Measurements from ENCODE around the gene TNS3. TPM values are rescaled to one million over a fixed set of nuclear protein-coding genes. Genes with fewer than 3 reads are reported as not detected.
A peak's percentile ranks its signal among the peaks of the same experiment; 100 is the strongest.
"Not testable (repeated sequence)": the region's sequence is repeated elsewhere in the genome, so short reads cannot be mapped to it uniquely, and the experiment has no call there.

The TNS3 gene
- polyA plus RNA-seq, 1 donor from 2014 or later, result 12.5 TPM

DNA sequence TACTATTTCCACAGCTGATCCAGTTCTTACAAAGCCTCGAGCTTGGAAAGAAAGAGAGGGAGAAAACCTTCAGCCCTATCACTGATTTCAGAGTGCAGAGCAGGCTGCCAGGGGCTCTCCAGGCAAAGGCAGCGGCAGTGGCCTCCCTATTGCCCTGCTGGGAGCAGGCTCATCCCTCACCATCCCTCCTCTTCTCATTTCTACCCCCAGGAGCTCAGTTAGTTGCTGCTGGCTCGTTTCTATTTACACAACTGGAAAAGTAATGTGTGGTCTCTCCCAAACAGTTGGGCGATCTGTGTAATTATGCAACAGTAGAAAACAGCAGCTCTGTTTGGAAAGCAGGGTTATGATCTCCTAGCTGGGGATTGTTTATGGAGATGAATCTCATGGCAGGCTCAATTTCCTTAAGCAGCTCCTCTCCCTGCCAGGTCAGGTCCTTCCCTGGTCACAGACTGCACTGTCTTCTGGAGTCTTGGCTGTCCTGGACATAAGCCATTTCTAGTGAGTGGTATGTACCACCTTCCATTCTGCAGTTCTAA is 28.7 kb upstream of the TNS3 start:
- no peak overlapping the region for H3K27ac Mint-ChIP-seq
- no peak overlapping the region for H3K4me3 Mint-ChIP-seq
- H3K9me3 Mint-ChIP-seq, result no peaks in the 10 kb centered on the region
- no peaks in the 10 kb centered on the region for H3K27me3 Mint-ChIP-seq
- no peaks in the 10 kb centered on the region for H3K36me3 Mint-ChIP-seq
- H3K4me1 Mint-ChIP-seq, result peaks cover 0 to 3% (median 2%) of the 10 kb centered on the region in 3 donors

DNA sequence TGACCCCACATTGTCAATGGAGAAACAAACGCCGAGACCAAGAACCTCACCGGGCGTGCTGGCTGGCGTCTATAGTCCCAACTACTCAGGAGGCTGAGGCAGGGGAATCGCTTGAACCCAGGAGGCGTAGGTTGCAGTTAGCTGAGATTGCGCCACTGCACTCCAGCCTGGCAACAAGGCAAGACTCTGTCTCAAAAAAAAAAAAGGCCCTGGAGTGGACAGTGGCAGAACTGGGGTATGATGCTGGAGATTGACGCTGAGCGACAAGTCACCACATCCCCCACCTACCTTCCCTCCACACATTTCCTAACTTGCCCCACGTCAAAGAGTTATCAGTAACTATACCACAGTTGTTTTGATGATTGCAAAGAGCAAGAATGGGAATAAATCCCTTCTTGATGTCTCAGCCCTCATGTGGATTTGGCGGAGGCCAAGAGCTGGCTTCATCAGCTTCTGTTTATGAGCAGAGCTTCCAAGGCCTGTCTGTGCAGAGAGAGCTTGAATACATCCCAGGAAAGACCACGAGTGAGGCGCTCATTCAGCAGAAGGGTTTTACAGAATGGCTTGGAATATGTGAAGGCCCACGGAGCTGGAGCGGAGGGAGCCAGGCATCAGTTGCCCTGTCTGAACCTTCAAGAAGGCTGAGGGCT is 28.0 kb upstream of the TNS3 start:
- Mint-ChIP-seq H3K27me3 (no peaks in the 10 kb centered on the region), H3K27ac (peak overlapping the region in 1 of 3 donors; percentile 43), H3K4me1 (peaks cover 1 to 3% (median 2%) of the 10 kb centered on the region in 3 donors), H3K4me3 (no peak overlapping the region), H3K36me3 (no peaks in the 10 kb centered on the region), H3K9me3 (no peaks in the 10 kb centered on the region)

DNA sequence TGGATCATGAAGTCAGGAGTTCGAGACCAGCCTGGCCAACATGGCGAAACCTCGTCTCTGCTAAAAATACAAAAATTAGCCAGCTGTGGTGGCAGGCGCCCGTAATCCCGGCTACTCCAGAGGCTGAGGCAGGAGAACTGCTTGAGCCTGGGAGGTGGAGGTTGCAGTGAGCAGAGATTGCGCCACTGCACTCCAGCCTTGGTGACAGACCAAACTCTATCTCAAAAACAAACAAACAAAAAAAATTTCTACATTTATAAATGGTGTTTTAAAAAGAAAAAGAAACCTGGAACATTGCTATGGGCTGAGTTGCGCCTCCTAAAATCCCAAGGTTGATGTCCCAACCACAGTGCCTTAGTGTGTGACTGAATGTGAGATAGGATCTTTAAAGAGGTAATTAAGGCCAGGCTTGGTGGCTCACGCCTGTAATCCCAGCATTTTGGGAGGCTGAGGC is 24.7 kb upstream of the TNS3 start:
- not testable (repeated sequence) for H3K27me3 Mint-ChIP-seq, H3K4me3 Mint-ChIP-seq, H3K36me3 Mint-ChIP-seq, H3K27ac Mint-ChIP-seq, H3K9me3 Mint-ChIP-seq
- peaks cover 8 to 14% (median 9%) of the 10 kb centered on the region in 3 donors for H3K4me1 Mint-ChIP-seq

DNA sequence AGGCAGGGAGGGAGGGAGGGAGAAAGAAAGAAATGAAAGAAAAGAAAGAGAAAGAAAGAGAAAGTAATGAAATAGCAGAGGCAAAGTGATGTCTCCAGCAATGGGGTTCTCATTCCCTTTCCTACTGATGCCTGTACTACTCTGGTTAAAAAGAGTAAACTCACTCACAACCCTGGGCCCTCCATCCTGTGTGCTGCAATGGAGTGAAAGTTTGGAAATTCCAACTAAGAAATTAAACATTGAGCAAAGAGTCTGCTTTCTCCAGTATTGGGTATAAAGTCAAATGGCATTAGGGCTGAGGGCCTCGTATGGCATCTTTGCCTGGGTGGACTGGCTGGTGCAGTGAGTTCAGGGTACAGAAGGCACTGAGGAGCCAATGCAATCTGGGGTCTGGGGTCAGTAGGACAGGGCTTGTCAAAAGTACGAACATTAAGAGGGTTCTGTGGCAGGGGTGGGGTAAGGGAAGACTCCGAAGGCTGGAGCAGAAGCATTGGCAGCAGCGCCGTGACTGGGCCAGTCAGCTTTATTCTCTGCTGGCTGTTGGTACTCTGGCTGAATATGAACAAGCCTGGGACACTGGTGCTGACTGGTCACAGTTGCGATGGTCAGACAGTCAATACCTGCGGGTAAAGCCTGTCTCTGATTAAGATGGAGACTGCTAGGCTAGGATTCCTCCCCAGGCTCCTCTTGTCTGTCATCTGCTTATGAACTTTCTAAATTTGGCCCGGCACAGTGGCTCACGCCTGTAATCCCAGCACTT is 24.1 kb upstream of the TNS3 start:
- Mint-ChIP-seq H3K27ac (no peak overlapping the region), H3K4me3 (peak overlapping the region in 1 of 4 donors; percentile 27), H3K4me1 (peaks cover 15 to 20% (median 15%) of the 10 kb centered on the region in 3 donors), H3K36me3 (no peaks in the 10 kb centered on the region), H3K27me3 (no peaks in the 10 kb centered on the region), H3K9me3 (no peaks in the 10 kb centered on the region)

DNA sequence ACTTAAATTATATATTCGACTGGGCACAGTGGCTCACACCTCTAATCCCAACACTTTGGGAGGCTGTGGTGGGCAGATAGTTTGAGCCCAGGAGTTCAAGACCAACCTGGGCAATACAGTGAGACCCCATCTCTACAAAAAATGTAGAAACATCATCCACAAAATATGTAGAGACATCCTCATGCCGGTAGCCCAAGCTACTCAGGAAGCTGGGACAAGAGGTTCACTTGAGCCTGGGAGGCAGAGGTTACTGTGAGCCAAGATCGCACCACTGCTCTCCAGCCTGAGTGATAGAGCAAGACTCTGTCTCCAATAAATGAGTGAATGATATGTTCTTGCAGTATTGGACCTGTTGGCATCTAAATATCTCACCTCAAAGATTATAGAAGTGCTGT is 22.6 kb upstream of the TNS3 start:
- Mint-ChIP-seq H3K36me3 (peaks cover 1% of the 10 kb centered on the region), H3K27me3 (no peaks in the 10 kb centered on the region), H3K9me3 (peaks cover 0 to 5% (median 0%) of the 10 kb centered on the region in 3 donors), H3K4me1 (peaks cover 22 to 32% (median 28%) of the 10 kb centered on the region in 3 donors), H3K27ac (peak overlapping the region in 1 of 3 donors; percentile 89), H3K4me3 (no peak overlapping the region)

DNA sequence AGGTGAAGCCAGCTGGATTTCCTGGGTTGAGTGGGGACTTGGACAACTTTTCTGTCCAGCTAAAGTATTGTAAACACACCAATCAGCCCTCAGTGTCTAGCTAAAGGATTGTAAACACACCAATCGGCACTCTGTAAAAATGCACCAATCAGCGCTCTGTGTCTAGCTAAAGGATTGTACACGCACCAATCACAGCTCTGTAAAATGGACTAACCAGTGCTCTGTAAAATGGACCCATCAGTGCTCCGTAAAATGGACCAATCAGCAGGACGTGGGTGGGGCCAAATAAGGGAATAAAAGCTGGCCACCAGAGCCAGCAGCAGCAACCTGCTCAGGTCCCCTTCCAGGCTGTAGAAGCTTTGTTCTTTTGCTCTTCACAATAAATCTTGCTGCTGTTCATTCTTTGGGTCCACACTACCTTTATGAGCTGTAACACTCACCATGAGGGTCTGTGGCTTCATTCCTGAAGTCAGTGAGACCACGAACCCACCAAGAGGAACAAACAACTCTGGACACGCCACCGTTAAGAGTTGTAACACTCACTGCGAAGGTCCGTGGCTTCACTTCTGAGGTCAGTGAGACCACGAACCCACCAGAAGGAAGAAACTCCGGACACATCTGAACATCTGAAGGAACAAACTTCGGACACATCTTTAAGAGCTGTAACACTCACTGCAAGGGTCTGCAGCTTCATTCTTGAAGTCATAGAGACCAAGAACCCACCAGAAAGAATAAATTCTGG is 21.8 kb upstream of the TNS3 start:
- not testable (repeated sequence) for H3K27me3 Mint-ChIP-seq, H3K4me3 Mint-ChIP-seq, H3K36me3 Mint-ChIP-seq, H3K9me3 Mint-ChIP-seq, H3K27ac Mint-ChIP-seq
- peaks cover 22 to 37% (median 28%) of the 10 kb centered on the region in 3 donors for H3K4me1 Mint-ChIP-seq

DNA sequence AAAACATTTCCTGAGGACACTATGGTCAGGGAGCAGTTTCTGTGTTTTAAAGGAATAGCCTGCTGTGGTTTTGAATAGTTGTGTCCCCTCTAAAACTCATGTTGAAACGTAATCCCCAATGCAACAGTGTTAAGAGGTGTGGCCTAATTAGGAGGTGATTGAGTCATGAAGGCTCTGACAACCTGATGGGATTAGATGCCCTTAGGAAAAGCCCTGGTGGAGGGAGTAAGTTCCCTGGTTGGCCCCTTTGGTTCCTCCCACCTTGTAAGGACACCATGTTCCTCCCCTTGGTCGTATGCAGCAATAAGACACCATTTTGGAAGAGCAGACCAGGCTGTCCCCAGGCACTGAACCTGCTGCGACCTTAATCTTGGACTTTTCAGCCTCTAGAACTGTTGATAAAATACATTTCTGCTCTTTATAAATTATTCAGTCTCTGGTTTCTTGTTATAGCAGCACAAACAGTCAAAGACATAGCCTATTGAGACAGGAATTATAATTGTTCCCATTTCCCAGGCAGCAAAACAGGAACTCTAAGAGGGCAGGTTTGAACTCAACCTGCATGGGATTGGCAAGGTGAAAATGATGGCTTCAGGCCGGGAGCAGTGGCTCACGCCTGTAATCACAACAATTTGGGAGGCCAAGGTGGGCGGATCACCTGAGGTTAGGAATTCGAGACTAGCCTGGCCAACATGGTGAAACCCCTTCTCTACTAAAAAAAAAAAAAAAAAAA is 20.5 kb upstream of the TNS3 start:
- Mint-ChIP-seq H3K4me3 (peak overlapping the region in 1 of 4 donors; percentile 4), H3K4me1 (peaks cover 22 to 37% (median 28%) of the 10 kb centered on the region in 3 donors), H3K9me3 (peaks cover 0 to 9% (median under 1%) of the 10 kb centered on the region in 3 donors), H3K27ac (peak overlapping the region in 2 of 3 donors; percentile 51 to 94), H3K27me3 (no peaks in the 10 kb centered on the region), H3K36me3 (peaks cover 3% of the 10 kb centered on the region)

DNA sequence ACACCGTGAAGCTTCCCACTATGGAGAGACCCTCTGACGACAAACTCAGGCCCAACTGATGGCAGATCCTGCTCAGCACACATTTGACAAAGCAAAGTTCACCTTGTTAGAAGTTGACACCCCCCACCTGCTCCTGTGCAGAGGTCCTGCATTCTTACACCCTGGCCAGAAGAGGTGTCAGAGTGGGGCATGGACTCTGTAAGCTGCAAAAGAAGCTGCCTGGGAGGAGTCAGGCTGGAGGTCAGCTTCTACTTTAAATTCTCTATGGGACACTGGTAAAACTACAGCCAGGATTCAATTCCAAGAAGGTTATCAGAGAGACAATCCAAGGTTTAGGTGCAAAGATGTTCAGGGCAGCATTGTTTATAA is 20.0 kb upstream of the TNS3 start:
- no peaks in the 10 kb centered on the region for H3K27me3 Mint-ChIP-seq
- H3K9me3 Mint-ChIP-seq, result peaks cover 0 to 12% (median 6%) of the 10 kb centered on the region in 3 donors
- peaks cover 24 to 37% (median 28%) of the 10 kb centered on the region in 3 donors for H3K4me1 Mint-ChIP-seq
- H3K27ac Mint-ChIP-seq, result peak overlapping the region; percentile 51 to 94 (median 60)
- H3K36me3 Mint-ChIP-seq, result peaks cover 3% of the 10 kb centered on the region
- peak overlapping the region in 1 of 4 donors; percentile 4 for H3K4me3 Mint-ChIP-seq

DNA sequence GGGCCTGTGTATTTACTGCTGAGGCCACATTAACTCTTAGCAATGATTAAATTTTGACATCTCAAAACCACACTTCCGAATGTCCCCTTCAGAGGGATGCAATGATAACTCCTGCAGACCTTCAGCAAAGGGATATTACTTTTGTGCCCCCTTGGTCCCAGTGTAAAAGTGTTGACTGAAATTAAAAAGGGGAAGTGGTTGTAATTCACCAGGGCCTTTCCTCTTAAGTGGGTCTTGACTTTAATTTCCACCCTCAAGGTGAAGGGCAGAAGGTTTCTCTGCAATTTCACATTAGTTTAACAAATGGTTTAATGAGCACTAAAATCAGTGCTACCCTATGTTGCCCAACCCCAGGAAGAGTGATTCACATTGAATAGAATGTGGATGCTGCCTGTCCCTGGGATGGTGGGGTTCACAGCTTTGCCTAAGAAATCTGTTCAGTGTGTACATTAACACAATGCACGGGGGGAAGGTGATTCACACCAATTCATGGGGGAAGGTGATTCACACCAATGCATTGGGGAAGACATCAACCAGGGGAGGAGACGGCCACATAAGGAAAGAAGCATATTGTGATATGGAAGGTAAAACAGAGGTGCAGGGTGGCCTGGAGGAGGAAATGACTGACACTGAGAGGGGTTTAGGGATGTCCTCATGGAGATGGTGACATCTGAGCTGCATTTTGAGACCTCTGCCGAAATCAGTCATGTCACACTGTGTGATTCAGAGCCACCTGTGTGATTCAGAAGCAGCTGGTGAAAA is 19.4 kb upstream of the TNS3 start:
- H3K4me1 Mint-ChIP-seq, result peaks cover 24 to 37% (median 28%) of the 10 kb centered on the region in 3 donors
- H3K4me3 Mint-ChIP-seq, result peak overlapping the region; percentile 10 to 82 (median 45)
- peak overlapping the region; percentile 51 to 94 (median 60) for H3K27ac Mint-ChIP-seq
- H3K9me3 Mint-ChIP-seq, result peaks cover 0 to 12% (median 6%) of the 10 kb centered on the region in 3 donors
- peaks cover 3% of the 10 kb centered on the region for H3K36me3 Mint-ChIP-seq
- no peaks in the 10 kb centered on the region for H3K27me3 Mint-ChIP-seq

DNA sequence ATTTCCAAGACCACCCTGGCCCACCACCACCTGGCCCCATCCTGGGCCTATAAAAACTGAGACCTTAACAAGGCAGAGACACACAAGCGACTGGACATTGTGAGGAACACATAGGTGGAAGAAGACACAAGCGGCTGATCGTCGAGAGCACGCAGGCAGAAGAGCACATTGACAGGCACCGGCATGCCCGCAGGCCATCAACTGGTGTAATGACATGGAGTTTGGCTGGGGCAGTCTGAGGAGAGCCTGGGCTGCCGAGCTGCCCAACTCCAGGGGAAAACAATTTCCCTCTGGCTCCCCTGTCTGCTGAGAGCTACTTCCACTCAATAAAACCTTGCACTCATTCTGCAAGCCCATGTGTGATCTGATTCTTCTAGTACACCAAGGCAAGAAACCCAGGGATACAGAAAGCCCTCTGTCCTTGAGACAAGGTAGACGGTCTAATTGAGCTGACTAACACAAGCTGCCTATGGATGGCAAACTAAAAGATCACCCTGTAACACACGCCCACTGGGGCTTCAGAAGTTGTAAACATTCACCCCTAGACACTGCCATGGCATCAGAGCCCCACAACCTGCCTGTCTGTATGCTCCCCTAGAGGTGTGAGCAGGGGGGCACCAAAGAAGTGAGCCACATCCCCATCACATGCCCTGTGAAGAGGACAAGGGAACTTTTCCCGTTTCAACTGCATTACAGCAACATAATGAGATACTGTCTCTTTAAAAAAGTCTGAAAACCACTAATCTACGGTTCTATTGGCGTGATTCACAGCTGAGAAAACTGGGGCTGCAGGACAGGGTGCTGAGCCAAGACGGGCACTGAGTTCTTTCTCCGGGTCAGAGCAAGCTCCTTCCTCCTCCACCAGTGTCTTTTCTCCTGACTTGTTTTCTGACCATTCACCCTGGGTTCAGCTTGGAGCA is 18.5 kb upstream of the TNS3 start:
- peak overlapping the region; percentile 55 to 94 (median 60) for H3K27ac Mint-ChIP-seq
- peaks cover 24 to 37% (median 28%) of the 10 kb centered on the region in 3 donors for H3K4me1 Mint-ChIP-seq
- H3K36me3 Mint-ChIP-seq, result peaks cover 3% of the 10 kb centered on the region
- H3K27me3 Mint-ChIP-seq, result no peaks in the 10 kb centered on the region
- H3K9me3 Mint-ChIP-seq, result peaks cover 0 to 12% (median 8%) of the 10 kb centered on the region in 3 donors
- peak overlapping the region; percentile 10 to 82 (median 50) for H3K4me3 Mint-ChIP-seq

DNA sequence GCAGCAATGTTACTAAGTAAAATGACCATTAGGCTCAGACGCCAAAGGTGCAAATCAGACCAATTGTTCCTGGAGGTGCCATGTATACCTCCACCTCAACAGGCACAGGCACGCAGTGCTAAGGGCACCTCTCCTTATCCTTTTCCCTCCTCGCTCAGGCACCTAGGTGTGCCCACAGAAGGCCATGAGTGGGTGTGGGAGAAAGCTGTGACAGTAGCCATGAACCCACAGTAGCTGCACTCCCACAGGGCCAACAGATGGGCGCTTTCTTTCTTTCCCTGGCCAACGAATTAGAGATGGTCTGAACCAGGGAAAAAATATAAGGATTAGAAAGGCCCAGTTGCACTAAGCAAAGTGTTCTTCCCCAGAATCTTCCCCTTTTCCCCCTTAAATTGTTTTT is 15.5 kb upstream of the TNS3 start:
- H3K9me3 Mint-ChIP-seq, result peaks cover 0 to 12% (median 8%) of the 10 kb centered on the region in 3 donors
- H3K4me3 Mint-ChIP-seq, result no peak overlapping the region
- peaks cover 22 to 31% (median 26%) of the 10 kb centered on the region in 3 donors for H3K4me1 Mint-ChIP-seq
- H3K27me3 Mint-ChIP-seq, result peaks cover 2% of the 10 kb centered on the region
- no peak overlapping the region for H3K27ac Mint-ChIP-seq
- peaks cover 3% of the 10 kb centered on the region for H3K36me3 Mint-ChIP-seq

DNA sequence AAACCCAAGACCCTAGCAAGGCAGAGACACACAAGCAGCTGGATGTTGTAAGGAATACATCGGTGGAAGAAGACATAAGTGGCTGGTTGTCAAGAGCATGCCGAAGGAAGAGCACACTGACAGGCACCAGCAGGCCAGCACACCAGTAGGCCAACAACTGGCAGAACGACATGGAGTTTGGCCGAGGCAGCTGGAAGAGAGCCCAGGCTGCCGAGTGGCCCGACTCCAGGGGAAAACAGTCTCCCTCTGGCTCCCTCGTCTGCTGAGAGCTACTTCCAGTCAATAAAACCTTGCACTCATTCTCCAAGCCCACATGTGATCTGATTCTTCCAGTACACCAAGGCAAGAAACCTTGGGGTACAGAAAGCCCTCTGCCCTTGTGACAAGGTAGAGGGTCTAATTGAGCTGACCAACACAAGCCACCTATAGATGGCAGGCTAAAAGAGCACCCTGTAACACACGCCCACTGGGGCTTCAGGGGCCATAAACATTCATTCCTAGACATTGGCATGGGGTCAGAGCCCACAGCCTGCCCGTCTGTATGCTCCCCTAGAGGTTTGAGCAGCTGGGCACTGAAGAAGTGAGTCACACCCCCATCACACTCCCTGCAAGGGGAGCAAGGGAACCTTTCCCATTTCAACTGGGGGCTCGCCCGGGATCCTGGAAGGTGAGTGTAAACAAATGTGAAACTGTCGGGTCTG is 14.7 kb upstream of the TNS3 start:
- peaks cover 3% of the 10 kb centered on the region for H3K36me3 Mint-ChIP-seq
- peaks cover 18 to 24% (median 19%) of the 10 kb centered on the region in 3 donors for H3K4me1 Mint-ChIP-seq
- H3K27me3 Mint-ChIP-seq, result peaks cover 2% of the 10 kb centered on the region
- H3K27ac Mint-ChIP-seq, result peak overlapping the region in 1 of 3 donors; percentile 10
- no peak overlapping the region for H3K4me3 Mint-ChIP-seq
- peaks cover 0 to 12% (median 8%) of the 10 kb centered on the region in 3 donors for H3K9me3 Mint-ChIP-seq

All from IgD-negative memory B cell (primary cell).